Jurkat, Clone E6-1 (cell line): ENCODE results near the gene AFAP1L2.
"Not testable (repeated sequence)": the region's sequence is repeated elsewhere in the genome, so short reads cannot be mapped to it uniquely, and the experiment has no call there.

Experiments
- DNase-seq: peaks from one replicate; pipeline ENCODE4 v3.0.0-alpha.2; 2011; ENCODE audit warnings: low read depth, low spot score
- H3K4me3 ChIP-seq: 2 replicates; pipeline ENCODE4 v1.5.1; 2011; ENCODE audit warnings: mild to moderate bottlenecking, low read length, control low read depth, moderate library complexity

AFAP1L2 gene

GRCh38 chr10:114347241-114347640 lies 57.1 kb downstream of the AFAP1L2 start:
- H3K4me3 ChIP-seq = no peak overlapping the region
- DNase-seq = no peak

- DNase-seq = no peak
- H3K4me3 ChIP-seq = no peak overlapping the region
Observed at GRCh38 chr10:114346176-114347031, 57.9 kb downstream of the AFAP1L2 start.

- H3K4me3 ChIP-seq = no peak overlapping the region
- DNase-seq = no peak
Observed at GRCh38 chr10:114345701-114346100, 58.6 kb downstream of the AFAP1L2 start.

GRCh38 chr10:114343623-114344505 lies 60.4 kb downstream of the AFAP1L2 start:
- DNase-seq = no peak
- H3K4me3 ChIP-seq = no peak overlapping the region

- no peak for DNase-seq
- H3K4me3 ChIP-seq = no peak overlapping the region
Observed at GRCh38 chr10:114342976-114343375, 61.3 kb downstream of the AFAP1L2 start.

GRCh38 chr10:114340816-114341215 lies 63.5 kb downstream of the AFAP1L2 start:
- DNase-seq = no peak
- H3K4me3 ChIP-seq = no peak overlapping the region

- no peak overlapping the region for H3K4me3 ChIP-seq
- DNase-seq = no peak
Observed at GRCh38 chr10:114337510-114338462, 66.5 kb downstream of the AFAP1L2 start.

GRCh38 chr10:114336823-114337509 lies 67.3 kb downstream of the AFAP1L2 start:
- H3K4me3 ChIP-seq = no peak overlapping the region
- no peak for DNase-seq

- no peak for DNase-seq
- no peak overlapping the region for H3K4me3 ChIP-seq
Observed at GRCh38 chr10:114335614-114336013, 68.7 kb downstream of the AFAP1L2 start.

- no peak for DNase-seq
- H3K4me3 ChIP-seq = no peak overlapping the region
Observed at GRCh38 chr10:114334301-114334700, 70.0 kb downstream of the AFAP1L2 start.

- not testable (repeated sequence) for DNase-seq, H3K4me3 ChIP-seq
Observed at GRCh38 chr10:114333441-114333840, 70.9 kb downstream of the AFAP1L2 start.

GRCh38 chr10:114332301-114333192 lies 71.8 kb downstream of the AFAP1L2 start:
- DNase-seq = no peak

GRCh38 chr10:114329634-114330365 lies 74.5 kb downstream of the AFAP1L2 start:
- H3K4me3 ChIP-seq = no peak overlapping the region

More at GRCh38 chr10:114332301-114333192, 71.8 kb downstream of the AFAP1L2 start:
- no peak overlapping the region for H3K4me3 ChIP-seq

GRCh38 chr10:114328874-114329273 lies 75.4 kb downstream of the AFAP1L2 start:
- no peak for DNase-seq
- no peak overlapping the region for H3K4me3 ChIP-seq

More at GRCh38 chr10:114329634-114330365, 74.5 kb downstream of the AFAP1L2 start:
- no peak for DNase-seq

- no peak overlapping the region for H3K4me3 ChIP-seq
- no peak for DNase-seq
Observed at GRCh38 chr10:114328441-114328812, 75.9 kb downstream of the AFAP1L2 start.

- no peak for DNase-seq
- H3K4me3 ChIP-seq = no peak overlapping the region
Observed at GRCh38 chr10:114327537-114328440, 76.5 kb downstream of the AFAP1L2 start.
